ENCODE results near the gene SDR42E2.
"Not testable (repeated sequence)": the region's sequence is repeated elsewhere in the genome, so short reads cannot be mapped to it uniquely, and the experiment has no call there.

The SDR42E2 gene

GRCh38 chr16:22123759-22124490 lies 38.4 kb upstream of the SDR42E2 start:
- DNase-seq (ENCODE audit: low read depth), result no peak
- TF ChIP-seq CTCF (IDR thresholded peaks at IDR 0.05; ENCODE audit: low read length, missing control alignments), result no peak
- no peak overlapping the region for H3K4me3 ChIP-seq (replicated peaks; ENCODE audit: low read depth, low read length)

GRCh38 chr16:22124583-22125284 lies 37.6 kb upstream of the SDR42E2 start:
- TF ChIP-seq CTCF (IDR thresholded peaks at IDR 0.05; ENCODE audit: low read length, missing control alignments), result no peak

GRCh38 chr16:22126037-22126558 lies 36.2 kb upstream of the SDR42E2 start:
- TF ChIP-seq CTCF (IDR thresholded peaks at IDR 0.05; ENCODE audit: low read length, missing control alignments), result no peak
- no peak overlapping the region for H3K4me3 ChIP-seq (replicated peaks; ENCODE audit: low read depth, low read length)
- DNase-seq (ENCODE audit: low read depth), result peak; percentile 18

More at GRCh38 chr16:22124583-22125284, 37.6 kb upstream of the SDR42E2 start:
- no peak for DNase-seq (ENCODE audit: low read depth)
- no peak overlapping the region for H3K4me3 ChIP-seq (replicated peaks; ENCODE audit: low read depth, low read length)

GRCh38 chr16:22128537-22128936 lies 33.8 kb upstream of the SDR42E2 start:
- H3K4me3 ChIP-seq (replicated peaks; ENCODE audit: low read depth, low read length); DNase-seq (ENCODE audit: low read depth): not testable (repeated sequence)

GRCh38 chr16:22130528-22130927 lies 31.8 kb upstream of the SDR42E2 start:
- no peak overlapping the region for H3K4me3 ChIP-seq (replicated peaks; ENCODE audit: low read depth, low read length)
- no peak for DNase-seq (ENCODE audit: low read depth)
- no peak for TF ChIP-seq CTCF (IDR thresholded peaks at IDR 0.05; ENCODE audit: low read length, missing control alignments)

GRCh38 chr16:22132801-22133200 lies 29.5 kb upstream of the SDR42E2 start:
- TF ChIP-seq CTCF (IDR thresholded peaks at IDR 0.05; ENCODE audit: low read length, missing control alignments), result no peak
- no peak for DNase-seq (ENCODE audit: low read depth)
- no peak overlapping the region for H3K4me3 ChIP-seq (replicated peaks; ENCODE audit: low read depth, low read length)

- H3K4me3 ChIP-seq (replicated peaks; ENCODE audit: low read depth, low read length), result no peak overlapping the region
- no peak for TF ChIP-seq CTCF (IDR thresholded peaks at IDR 0.05; ENCODE audit: low read length, missing control alignments)
- DNase-seq (ENCODE audit: low read depth), result no peak
Observed at GRCh38 chr16:22138482-22138881, 23.8 kb upstream of the SDR42E2 start.
